HepG2 (cell line): ENCODE measurements around the gene TCAF1. TPM values are rescaled to one million over a fixed set of nuclear protein-coding genes. Genes with fewer than 3 reads are reported as not detected.

Experiments used
- AHDC1 ChIP-seq: sonication (generic); formaldehyde crosslinking; IDR thresholded peaks from 2 replicates; pipeline ENCODE4 v1.5.1; 2020; ENCODE audit warnings: mild to moderate bottlenecking, missing genetic modification reagents, borderline replicate concordance
- EEA1 ChIP-seq: sonication (generic); formaldehyde crosslinking; IDR thresholded peaks from 2 replicates; pipeline ENCODE4 v1.5.1; 2020; ENCODE audit warnings: mild to moderate bottlenecking, missing genetic modification reagents, borderline replicate concordance
- GFI1 ChIP-seq: sonication (generic); formaldehyde crosslinking; IDR thresholded peaks from 2 replicates; pipeline ENCODE4 v1.5.0; 2020; ENCODE audit warnings: missing genetic modification reagents, mild to moderate bottlenecking, borderline replicate concordance
- HIVEP1 ChIP-seq: sonication (generic); formaldehyde crosslinking; IDR thresholded peaks from 2 replicates; pipeline ENCODE4 v1.4.0; 2020; ENCODE audit warnings: mild to moderate bottlenecking, missing genetic modification reagents
- KAT7 ChIP-seq: IDR thresholded peaks from 2 replicates; pipeline ENCODE4 v1.6.1; 2018; ENCODE audit warnings: borderline replicate concordance, missing compliant biosample characterization
- NPAS2 ChIP-seq: sonication (generic); formaldehyde crosslinking; IDR thresholded peaks from 2 replicates; pipeline ENCODE4 v1.8.0; 2022; ENCODE audit warnings: mild to moderate bottlenecking, missing genetic modification reagents, borderline replicate concordance
- REL ChIP-seq: sonication (generic); formaldehyde crosslinking; conservative IDR thresholded peaks from 2 replicates; pipeline ENCODE4 v1.8.0; 2022; ENCODE audit warnings: mild to moderate bottlenecking, missing genetic modification reagents, moderate library complexity
- TEF ChIP-seq: sonication (generic); formaldehyde crosslinking; IDR thresholded peaks from 2 replicates; pipeline ENCODE4 v1.5.0; 2020; ENCODE audit warnings: missing genetic modification reagents
- ZFP36 ChIP-seq: fragments of 150-350 bp; IDR thresholded peaks from 2 replicates; pipeline ENCODE4 v1.6.1; 2018; ENCODE audit warnings: borderline replicate concordance, low read length, low read depth; ENCODE audit not compliant: partially characterized antibody
- ZNF142 ChIP-seq: sonication (generic); formaldehyde crosslinking; IDR thresholded peaks from 2 replicates; pipeline ENCODE4 v1.4.0; 2020; ENCODE audit warnings: missing genetic modification reagents
- ZNF20 ChIP-seq: sonication (generic); formaldehyde crosslinking; IDR thresholded peaks from 2 replicates; pipeline ENCODE4 v1.4.0; 2020; ENCODE audit warnings: mild to moderate bottlenecking, moderate library complexity, missing genetic modification reagents
- ZNF329 ChIP-seq: sonication (generic); formaldehyde crosslinking; IDR thresholded peaks from 2 replicates; pipeline ENCODE4 v1.9.0; 2021; ENCODE audit warnings: low read depth, mild to moderate bottlenecking, missing genetic modification reagents
- ZNF567 ChIP-seq: sonication (generic); formaldehyde crosslinking; IDR thresholded peaks from 2 replicates; pipeline ENCODE4 v1.8.1; 2023; ENCODE audit warnings: mild to moderate bottlenecking, missing genetic modification reagents, borderline replicate concordance
- ZNF605 ChIP-seq: sonication (generic); formaldehyde crosslinking; IDR thresholded peaks from 2 replicates; pipeline ENCODE4 v1.8.0; 2022; ENCODE audit warnings: mild to moderate bottlenecking, missing genetic modification reagents
- ZNF644 ChIP-seq: IDR thresholded peaks from 2 replicates; pipeline ENCODE4 v1.6.1; 2016; ENCODE audit warnings: low read depth
- polyA plus RNA-seq, 8 experiments: library from polyadenylated mRNA; depleted of rRNA in 3 of 8; stranded (reverse) in 7 of 8; unstranded in 1 of 8; fragments of >200 nt; fragmentation: Illumina TruSeq in 4 of 8; extraction: Trizol in 4 of 8; gene quantifications; 2 replicates each; pipeline versions ENCODE4 v1.2.1 to v1.2.3, GENCODE V29; 2011 to 2016; ENCODE audit warnings: low read depth in 4 of 8, missing spikeins in 1 of 8, mixed read lengths in 1 of 8; ENCODE audit not compliant: insufficient read depth in 1 of 8
- total RNA-seq, 5 experiments: library from RNA; depleted of rRNA; stranded (reverse); fragments of >200 nt; fragmentation: Illumina TruSeq; extraction: Trizol; gene quantifications; 2 replicates each; pipeline ENCODE4 v1.2.3, GENCODE V29; 2016; ENCODE audit warnings: low read depth in 1 of 5

The TCAF1 gene
- total and polyA plus RNA-seq, 2 of the 13 experiments (the other 11 are each of a cell fraction or from before 2014, with no cell fraction given) = 36.2 to 101 TPM

GRCh38 chr7:143906895-143907294, 4.9 kb upstream of the TCAF1 start (continued):
- TF ChIP-seq ZNF142 (0 out of 2 replicates have a peak, but pooled peaks have one; percentile 36), HIVEP1 (0 out of 2 replicates have a peak, but pooled peaks have one; percentile 50), GFI1 (no peak), ZNF567 (CRISPR knock-in tag) (no peak), EEA1 (CRISPR knock-in tag) (no peak), REL (CRISPR knock-in tag) (no peak), ZNF20 (no peak), ZNF644 (CRISPR knock-in tag) (peak; percentile 85), TEF (no peak), KAT7 (CRISPR knock-in tag) (no peak), ZNF329 (CRISPR knock-in tag) (no peak), ZNF605 (CRISPR knock-in tag) (no peak), AHDC1 (CRISPR knock-in tag) (peak; percentile 93), ZFP36 (no peak), NPAS2 (no peak)
